Esophagus squamous epithelium (tissue), 5 donors: Measurements from ENCODE around the gene MUC3A. TPM values are rescaled to one million over a fixed set of nuclear protein-coding genes. Genes with fewer than 3 reads are reported as not detected.

ENCODE experiments used
- DNase-seq: peaks from one replicate; lab custom pipeline; 2025; lab: John Stamatoyannopoulos, UW
- H3K27ac ChIP-seq, 4 donors: fragments of 200-600 bp; sonication (generic); one replicate each; pipeline ENCODE4 v1.5.1; 2016 to 2019; ENCODE audit warnings: mild to moderate bottlenecking in 1 of 4
- H3K27me3 ChIP-seq, 4 donors: fragments of 200-600 bp; sonication (generic); 1 replicate in 3 of 4; 2 replicates in 1 of 4; pipeline versions ENCODE4 v1.5.1 to v1.6.0; 2017 to 2021; ENCODE audit warnings: antibody characterized with exemption in 1 of 4
- H3K36me3 ChIP-seq, 3 donors: fragments of 200-600 bp; sonication (generic); one replicate each; pipeline ENCODE4 v1.5.1; 2016 to 2019
- H3K4me1 ChIP-seq, 3 donors: fragments of 200-600 bp; sonication (generic); one replicate each; pipeline ENCODE4 v1.5.1; 2017 to 2019
- H3K4me3 ChIP-seq, 4 donors: fragments of 200-600 bp; sonication (generic); 1 replicate in 3 of 4; 2 replicates in 1 of 4; pipeline ENCODE4 v1.5.1; 2016 to 2019; ENCODE audit warnings: mild to moderate bottlenecking in 2 of 4, moderate library complexity in 1 of 4
- H3K9me3 ChIP-seq, 3 donors: fragments of 200-600 bp; sonication (generic); one replicate each; pipeline ENCODE4 v1.5.1; 2016 to 2019
- POLR2A ChIP-seq, 4 donors: fragments of 450-650 bp; IDR thresholded peaks; one replicate each; pipeline ENCODE4 v1.6.1; 2017; ENCODE audit warnings: antibody characterized with exemption in 4 of 4, mild to moderate bottlenecking in 4 of 4, moderate library complexity in 3 of 4
- WGBS, 2 donors: methylation state at CpG; one replicate each; pipeline ENCODE4 v1.1.5; 2018; 5-methylcytosine and 5-hydroxymethylcytosine counted together
- intact Hi-C: fragments of 100-400 bp; cut with DNase I; formaldehyde crosslinking; loops from one replicate; pipeline ENCODE4 v1.15.0; 2022
- small RNA-seq, 4 donors: library from RNA; depleted of rRNA; stranded (forward); fragments of <200 nt; gene quantifications; one replicate each; pipeline ENCODE3, GENCODE V24; 2016
- total RNA-seq, 4 donors: library from RNA; depleted of rRNA; stranded (reverse); fragments of >200 nt; gene quantifications; one replicate each; pipeline ENCODE4 v1.1.0, GENCODE V29; 2016
- TF ChIP-seq, protein P1 (sequence below), 6 experiments: fragments of 450-650 bp in 4 of 6; fragments of 200-600 bp in 2 of 6; sonication (generic) in 2 of 6; IDR thresholded peaks; one replicate each; pipeline ENCODE4 v1.5.1; 2016 to 2019; ENCODE audit warnings: antibody characterized with exemption in 6 of 6, mild to moderate bottlenecking in 4 of 6, moderate library complexity in 4 of 6
- donor health status: DM: yes; HTN: yes; CAD: no.

MUC3A gene
- total RNA-seq, 4 donors from 2014 or later: under 0.01 TPM; not detected in 3

DNA sequence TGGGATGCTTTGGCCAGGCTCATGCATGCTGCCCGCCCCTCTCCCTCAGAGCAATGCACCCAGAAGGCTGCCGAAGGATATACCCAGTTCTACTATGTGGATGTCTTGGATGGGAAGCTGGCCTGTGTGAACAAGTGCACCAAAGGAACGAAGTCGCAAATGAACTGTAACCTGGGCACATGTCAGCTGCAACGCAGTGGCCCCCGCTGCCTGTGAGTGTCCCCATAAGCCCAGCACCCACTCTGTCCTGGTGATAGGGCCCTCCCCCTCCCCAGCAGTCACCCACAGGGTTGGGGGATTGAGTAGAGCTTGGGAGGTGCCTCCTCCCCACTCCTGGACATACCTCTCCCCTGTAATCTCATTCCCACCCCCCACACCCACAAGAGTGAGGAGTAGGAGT is 63.6 kb downstream of the MUC3A start:
- intact Hi-C loops: no loop called here
- 94% methylated on average over 4 of the region's 6 CpGs; no CpG with 5 or more reads in 1 of the 2 donors for WGBS, 2 donors

DNA sequence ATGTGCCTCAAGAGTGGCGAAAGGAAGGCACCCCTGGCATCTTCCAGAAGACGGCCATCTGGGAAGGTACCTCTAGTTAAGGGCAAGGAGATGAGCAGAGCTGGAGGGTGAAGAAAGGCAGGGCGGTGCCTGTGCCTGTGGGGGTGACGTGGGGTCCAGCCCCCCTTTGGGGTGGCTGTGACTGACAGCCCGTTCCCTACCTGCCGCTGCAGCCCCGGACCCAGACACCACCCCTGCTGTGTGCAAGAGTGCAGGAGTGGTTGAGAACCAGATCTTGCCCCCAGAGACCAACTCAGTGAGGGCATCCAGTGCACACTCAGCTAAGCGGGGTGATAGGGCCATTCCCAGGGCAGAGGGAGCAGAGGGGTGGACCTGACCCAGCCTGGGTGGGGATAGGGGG is 66.3 kb downstream of the MUC3A start:
- Histone ChIP-seq H3K27me3 (peaks cover 0 to 33% (median 0%) of the 10 kb centered on the region in 4 donors), H3K36me3 (no peaks in the 10 kb centered on the region), H3K9me3 (no peaks in the 10 kb centered on the region), H3K27ac (no peak overlapping the region), H3K4me1 (peaks cover 6 to 12% (median 9%) of the 10 kb centered on the region in 3 donors), H3K4me3 (no peak overlapping the region)
- WGBS, 2 donors: no CpG with 5 or more reads among the region's 8 CpGs
- no peak for DNase-seq
- intact Hi-C loops: no loop called here
- TF ChIP-seq POLR2A (IDR thresholded peaks at IDR 0.05): no peak
- TF ChIP-seq, protein P1, sequence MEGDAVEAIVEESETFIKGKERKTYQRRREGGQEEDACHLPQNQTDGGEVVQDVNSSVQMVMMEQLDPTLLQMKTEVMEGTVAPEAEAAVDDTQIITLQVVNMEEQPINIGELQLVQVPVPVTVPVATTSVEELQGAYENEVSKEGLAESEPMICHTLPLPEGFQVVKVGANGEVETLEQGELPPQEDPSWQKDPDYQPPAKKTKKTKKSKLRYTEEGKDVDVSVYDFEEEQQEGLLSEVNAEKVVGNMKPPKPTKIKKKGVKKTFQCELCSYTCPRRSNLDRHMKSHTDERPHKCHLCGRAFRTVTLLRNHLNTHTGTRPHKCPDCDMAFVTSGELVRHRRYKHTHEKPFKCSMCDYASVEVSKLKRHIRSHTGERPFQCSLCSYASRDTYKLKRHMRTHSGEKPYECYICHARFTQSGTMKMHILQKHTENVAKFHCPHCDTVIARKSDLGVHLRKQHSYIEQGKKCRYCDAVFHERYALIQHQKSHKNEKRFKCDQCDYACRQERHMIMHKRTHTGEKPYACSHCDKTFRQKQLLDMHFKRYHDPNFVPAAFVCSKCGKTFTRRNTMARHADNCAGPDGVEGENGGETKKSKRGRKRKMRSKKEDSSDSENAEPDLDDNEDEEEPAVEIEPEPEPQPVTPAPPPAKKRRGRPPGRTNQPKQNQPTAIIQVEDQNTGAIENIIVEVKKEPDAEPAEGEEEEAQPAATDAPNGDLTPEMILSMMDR (IDR thresholded peaks at IDR 0.05): no peak

More for the DNA sequence above, 63.6 kb downstream of the MUC3A start:
- Histone ChIP-seq H3K36me3 (no peaks in the 10 kb centered on the region), H3K4me1 (peaks cover 0 to 12% (median 9%) of the 10 kb centered on the region in 3 donors), H3K27me3 (peaks cover 0 to 31% (median 0%) of the 10 kb centered on the region in 4 donors), H3K9me3 (no peaks in the 10 kb centered on the region), H3K27ac (no peak overlapping the region), H3K4me3 (no peak overlapping the region)
- DNase-seq: no peak
- TF ChIP-seq POLR2A (IDR thresholded peaks at IDR 0.05): no peak
- TF ChIP-seq, protein P1 (IDR thresholded peaks at IDR 0.05): no peak

DNA sequence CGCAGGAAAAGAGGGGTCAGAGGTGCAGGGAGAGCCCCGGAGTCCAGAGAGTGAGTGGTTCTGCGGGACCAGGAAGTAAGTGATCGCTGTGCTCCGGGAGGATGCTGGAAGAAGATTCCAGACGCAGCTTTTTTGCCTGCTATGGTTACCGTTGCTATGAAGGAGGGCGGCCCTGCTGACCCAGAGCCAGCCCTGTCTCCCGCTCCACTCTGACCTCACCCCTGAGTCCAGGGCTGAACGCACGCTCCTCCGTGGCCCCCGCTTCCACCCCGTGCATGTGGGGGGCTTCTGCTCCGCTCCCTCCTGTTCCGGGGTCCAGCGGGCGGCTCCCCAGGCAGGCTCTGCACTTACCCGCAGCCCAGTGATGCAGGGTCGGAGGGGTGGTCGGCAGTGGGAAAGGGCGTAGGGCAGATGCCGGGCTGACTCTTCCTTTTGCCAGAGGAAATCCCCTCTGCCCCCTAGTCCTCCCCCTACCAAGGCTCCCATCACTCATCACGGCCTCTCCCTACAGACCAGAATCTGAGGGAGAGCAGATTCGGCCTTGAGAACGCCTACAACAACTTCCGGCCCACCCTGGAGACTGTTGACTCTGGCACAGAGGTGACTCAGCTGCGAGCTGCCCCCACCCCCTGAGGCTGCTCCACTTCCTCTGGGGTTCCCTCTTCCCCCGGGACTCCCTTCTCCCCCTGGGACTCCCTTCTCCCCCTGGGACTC is 67.9 kb downstream of the MUC3A start:
- WGBS, 2 donors: 0 to 2% methylated on average over 10 to 15 of the region's 29 CpGs
- no peak for TF ChIP-seq POLR2A (IDR thresholded peaks at IDR 0.05)
- TF ChIP-seq, protein P1 (IDR thresholded peaks at IDR 0.05): no peak
- H3K27me3 ChIP-seq: peaks cover 0 to 41% (median 0%) of the 10 kb centered on the region in 4 donors
- peaks cover 6 to 12% (median 9%) of the 10 kb centered on the region in 3 donors for H3K4me1 ChIP-seq
- intact Hi-C loops: no loop called here
- H3K27ac ChIP-seq: peak overlapping the region; percentile 42 to 73 (median 60)
- H3K4me3 ChIP-seq: peak overlapping the region; percentile 25 to 65 (median 43)
- no peaks in the 10 kb centered on the region for H3K9me3 ChIP-seq
- DNase-seq: no peak
- H3K36me3 ChIP-seq: no peaks in the 10 kb centered on the region

Small RNAs within 50 kb of the gene (small RNA-seq; reads per million reads assigned to genes)
- gene RN7SL549P (0 reads per million in 4 donors), gene RPS29P15 (0 reads per million in 4 donors)

Other genes with a start within 250 kb of the MUC3A start
- gene POP7, start 243.4 kb upstream of the MUC3A start, total RNA-seq: 10 to 100 TPM; 28.0 to 36.7 (median 30.0) TPM
- gene EPO, start 229.1 kb upstream of the MUC3A start, total RNA-seq: not detected
- under 1 TPM in 1 of 4 donors, not detected in 3; 0.04 TPM for gene ZAN, start 215.9 kb upstream of the MUC3A start, total RNA-seq
- 10 to 100 TPM; 29.1 to 55.0 (median 36.5) TPM for gene EPHB4, start 122.0 kb upstream of the MUC3A start, total RNA-seq
- gene SLC12A9, start 96.8 kb upstream of the MUC3A start, total RNA-seq: 10 to 100 TPM in 3 of 4 donors, 1 to 10 TPM in 1; 9.9 to 19.6 (median 17.3) TPM
- 100 to 1,000 TPM in 2 of 4 donors, 10 to 100 TPM in 2; 81.4 to 109 (median 93.7) TPM for gene TRIP6, start 82.1 kb upstream of the MUC3A start, total RNA-seq
- 10 to 100 TPM; 53.8 to 91.0 (median 68.4) TPM for gene SRRT, start 74.4 kb upstream of the MUC3A start, total RNA-seq
- 1 to 10 TPM; 1.3 to 8.4 (median 5.5) TPM for gene UFSP1, start 59.8 kb upstream of the MUC3A start, total RNA-seq
- 1 to 10 TPM in 3 of 4 donors, under 1 TPM in 1; 0.22 to 1.5 (median 1.3) TPM for gene ACHE, start 53.6 kb upstream of the MUC3A start, total RNA-seq
- under 1 TPM in 1 of 4 donors, not detected in 3; 0.11 TPM for gene MUC12, start 20.0 kb downstream of the MUC3A start, total RNA-seq
- not detected for gene MUC17, start 70.5 kb downstream of the MUC3A start, total RNA-seq
- gene TRIM56, start 135.9 kb downstream of the MUC3A start, total RNA-seq: 10 to 100 TPM; 12.1 to 19.6 (median 13.6) TPM
- gene SERPINE1, start 177.6 kb downstream of the MUC3A start, total RNA-seq: 1 to 10 TPM; 1.1 to 4.8 (median 3.1) TPM
- gene AP1S1, start 204.9 kb downstream of the MUC3A start, total RNA-seq: 100 to 1,000 TPM in 1 of 4 donors, 10 to 100 TPM in 3; 42.7 to 144 (median 64.3) TPM
- gene VGF, start 216.0 kb downstream of the MUC3A start, total RNA-seq: not detected
- gene NAT16, start 230.8 kb downstream of the MUC3A start, total RNA-seq: not detected